Measurements from ENCODE around the gene SYVN1.

SYVN1 gene

GRCh38 chr11:65087827-65088226, 46.5 kb downstream of the SYVN1 start:
- Histone ChIP-seq H3K27ac (ENCODE audit: low read depth, low read length) (no peak overlapping the region), H3K36me3 (ENCODE audit: control insufficient read depth in 1 of 2, insufficient read depth in 2 of 2, low read length in 2 of 2) (peaks cover 22 to 46% of the 10 kb centered on the region in 2 donors), H3K9ac (ENCODE audit: low read depth in 1 of 2, low read length in 2 of 2) (no peak overlapping the region), H3K27me3 (ENCODE audit: control insufficient read depth in 1 of 2, insufficient read depth in 2 of 2, low read length in 2 of 2) (no peaks in the 10 kb centered on the region), H3K4me3 (ENCODE audit: low read depth in 1 of 2, low read length in 2 of 2) (no peak overlapping the region), H3K4me1 (ENCODE audit: control insufficient read depth in 1 of 2, insufficient read depth in 2 of 2, low read length in 2 of 2) (peaks cover 21% of the 10 kb centered on the region in 2 donors), H3K9me3 (ENCODE audit: control insufficient read depth in 1 of 2, low read length in 2 of 2) (no peaks in the 10 kb centered on the region)

GRCh38 chr11:65087216-65087615, 47.1 kb downstream of the SYVN1 start:
- Histone ChIP-seq H3K36me3 (ENCODE audit: control insufficient read depth in 1 of 2, insufficient read depth in 2 of 2, low read length in 2 of 2) (peaks cover 22 to 46% of the 10 kb centered on the region in 2 donors), H3K4me3 (ENCODE audit: low read depth in 1 of 2, low read length in 2 of 2) (no peak overlapping the region), H3K9me3 (ENCODE audit: control insufficient read depth in 1 of 2, low read length in 2 of 2) (no peaks in the 10 kb centered on the region), H3K4me1 (ENCODE audit: control insufficient read depth in 1 of 2, insufficient read depth in 2 of 2, low read length in 2 of 2) (peaks cover 22 to 25% of the 10 kb centered on the region in 2 donors), H3K27me3 (ENCODE audit: control insufficient read depth in 1 of 2, insufficient read depth in 2 of 2, low read length in 2 of 2) (no peaks in the 10 kb centered on the region), H3K9ac (ENCODE audit: low read depth in 1 of 2, low read length in 2 of 2) (no peak overlapping the region), H3K27ac (ENCODE audit: low read depth, low read length) (no peak overlapping the region)

GRCh38 chr11:65086809-65087208, 47.5 kb downstream of the SYVN1 start:
- Histone ChIP-seq H3K9ac (ENCODE audit: low read depth in 1 of 2, low read length in 2 of 2) (no peak overlapping the region), H3K4me3 (ENCODE audit: low read depth in 1 of 2, low read length in 2 of 2) (no peak overlapping the region), H3K4me1 (ENCODE audit: control insufficient read depth in 1 of 2, insufficient read depth in 2 of 2, low read length in 2 of 2) (peaks cover 22 to 25% of the 10 kb centered on the region in 2 donors), H3K9me3 (ENCODE audit: control insufficient read depth in 1 of 2, low read length in 2 of 2) (no peaks in the 10 kb centered on the region), H3K36me3 (ENCODE audit: control insufficient read depth in 1 of 2, insufficient read depth in 2 of 2, low read length in 2 of 2) (peaks cover 22 to 46% of the 10 kb centered on the region in 2 donors), H3K27ac (ENCODE audit: low read depth, low read length) (no peak overlapping the region), H3K27me3 (ENCODE audit: control insufficient read depth in 1 of 2, insufficient read depth in 2 of 2, low read length in 2 of 2) (no peaks in the 10 kb centered on the region)

DNA sequence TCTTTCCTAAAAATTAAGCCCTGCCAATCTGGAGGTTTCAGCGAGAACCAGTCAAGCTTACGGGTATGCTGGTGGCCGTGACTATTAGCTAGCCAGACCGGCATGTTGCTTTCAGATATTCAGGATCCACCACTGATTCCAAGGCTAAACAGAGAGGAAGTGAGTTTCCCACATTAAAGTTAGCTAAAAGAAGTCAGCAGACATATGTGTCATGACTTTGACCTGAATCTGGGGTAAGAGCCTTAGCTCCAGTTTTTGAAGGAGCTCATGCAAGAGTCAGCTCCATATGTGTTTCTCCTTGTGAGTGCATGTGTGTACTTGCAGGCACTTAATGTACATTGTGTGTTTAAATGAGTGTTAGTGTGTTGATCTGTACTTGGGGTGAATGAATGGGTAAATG, 48.9 kb downstream of the SYVN1 start:
- no peak overlapping the region for H3K27ac ChIP-seq (ENCODE audit: low read depth, low read length)
- H3K9ac ChIP-seq (ENCODE audit: low read depth in 1 of 2, low read length in 2 of 2) = peak overlapping the region in 1 of 2 donors; percentile 96
- peaks cover 22 to 46% of the 10 kb centered on the region in 2 donors for H3K36me3 ChIP-seq (ENCODE audit: control insufficient read depth in 1 of 2, insufficient read depth in 2 of 2, low read length in 2 of 2)
- no peak overlapping the region for H3K4me3 ChIP-seq (ENCODE audit: low read depth in 1 of 2, low read length in 2 of 2)
- no peaks in the 10 kb centered on the region for H3K9me3 ChIP-seq (ENCODE audit: control insufficient read depth in 1 of 2, low read length in 2 of 2)
- H3K4me1 ChIP-seq (ENCODE audit: control insufficient read depth in 1 of 2, insufficient read depth in 2 of 2, low read length in 2 of 2) = peaks cover 22 to 25% of the 10 kb centered on the region in 2 donors
- H3K27me3 ChIP-seq (ENCODE audit: control insufficient read depth in 1 of 2, insufficient read depth in 2 of 2, low read length in 2 of 2) = no peaks in the 10 kb centered on the region

DNA sequence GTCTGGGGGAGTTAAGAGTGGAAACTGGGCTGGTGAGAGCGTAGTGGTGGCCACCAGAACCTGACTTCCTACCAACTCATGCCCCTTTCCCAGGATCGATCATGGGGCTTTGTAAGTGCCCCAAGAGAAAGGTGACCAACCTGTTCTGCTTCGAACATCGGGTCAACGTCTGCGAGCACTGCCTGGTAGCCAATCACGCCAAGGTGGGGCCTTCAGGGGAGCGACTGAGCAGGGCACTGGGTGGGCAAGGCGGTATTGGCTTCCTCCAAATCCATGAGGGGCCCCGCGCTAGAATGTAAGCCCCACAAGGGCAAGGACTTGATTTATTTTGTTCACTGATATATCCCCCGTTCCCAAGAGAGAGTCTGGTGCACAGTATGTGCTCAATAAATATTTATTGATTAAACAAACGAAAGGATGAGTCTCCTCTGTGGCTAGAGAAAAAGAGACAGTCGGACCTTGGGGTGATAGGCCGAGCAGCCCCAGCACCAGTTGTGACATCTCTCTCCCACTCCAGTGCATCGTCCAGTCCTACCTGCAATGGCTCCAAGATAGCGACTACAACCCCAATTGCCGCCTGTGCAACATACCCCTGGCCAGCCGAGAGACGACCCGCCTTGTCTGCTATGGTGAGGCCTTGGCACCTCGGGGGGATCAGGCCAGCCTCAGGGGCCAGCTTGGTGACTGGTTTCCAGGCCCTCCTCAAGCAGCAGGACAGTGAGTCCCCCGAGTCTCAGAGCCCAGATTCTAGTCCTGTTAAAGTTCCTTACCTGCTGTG, 49.5 kb downstream of the SYVN1 start:
- H3K36me3 ChIP-seq (ENCODE audit: control insufficient read depth in 1 of 2, insufficient read depth in 2 of 2, low read length in 2 of 2) = peaks cover 22 to 48% of the 10 kb centered on the region in 2 donors
- H3K27me3 ChIP-seq (ENCODE audit: control insufficient read depth in 1 of 2, insufficient read depth in 2 of 2, low read length in 2 of 2) = no peaks in the 10 kb centered on the region
- no peaks in the 10 kb centered on the region for H3K9me3 ChIP-seq (ENCODE audit: control insufficient read depth in 1 of 2, low read length in 2 of 2)
- peak overlapping the region; percentile 97 for H3K27ac ChIP-seq (ENCODE audit: low read depth, low read length)
- H3K9ac ChIP-seq (ENCODE audit: low read depth in 1 of 2, low read length in 2 of 2) = peak overlapping the region; percentile 82 to 96
- H3K4me1 ChIP-seq (ENCODE audit: control insufficient read depth in 1 of 2, insufficient read depth in 2 of 2, low read length in 2 of 2) = peaks cover 22 to 25% of the 10 kb centered on the region in 2 donors
- H3K4me3 ChIP-seq (ENCODE audit: low read depth in 1 of 2, low read length in 2 of 2) = peak overlapping the region; percentile 85 to 99

DNA sequence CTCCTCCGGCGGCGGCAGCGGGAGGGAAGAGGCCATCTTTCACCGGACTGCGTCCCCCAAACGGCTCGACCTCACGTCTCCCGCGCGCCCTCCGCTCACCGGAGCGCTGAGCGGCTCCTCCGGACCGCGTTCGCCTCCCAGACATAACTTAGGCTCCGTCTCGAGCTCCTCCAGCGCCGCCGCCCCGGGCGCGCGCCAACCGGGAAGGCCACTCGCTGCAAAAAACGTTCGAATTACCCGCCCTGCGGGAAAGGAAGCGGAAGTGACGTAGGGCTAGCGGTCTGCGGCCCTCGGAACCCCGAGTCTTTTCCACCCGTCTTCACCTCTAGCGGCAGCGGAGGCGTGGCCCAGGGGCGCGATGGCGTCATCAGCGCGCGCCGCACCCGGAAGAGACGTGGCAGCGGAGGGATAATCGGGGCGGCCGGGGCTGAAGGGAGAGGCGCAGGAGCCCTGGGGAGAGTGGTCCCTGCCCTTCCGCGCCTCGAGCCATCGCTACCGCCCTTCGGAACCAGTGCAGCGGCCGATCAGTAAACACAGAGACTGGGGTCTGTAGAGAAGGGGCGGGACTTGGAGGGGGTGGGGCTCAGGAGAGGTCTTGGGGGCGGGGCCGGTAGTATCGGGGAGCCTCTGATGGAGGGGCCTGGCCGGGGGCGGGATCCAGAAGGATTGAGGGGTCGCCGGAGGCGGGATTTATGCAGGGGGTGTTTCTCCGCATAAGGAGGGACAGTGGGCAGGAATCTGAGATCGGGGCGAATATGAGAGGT, 50.3 kb downstream of the SYVN1 start, which contains the start of the genes CDCA5 and ZFPL1:
TSS of gene CDCA5 (minus strand) at position 207 of the 764 bp plus-strand sequence. CDS start at position 145, 62 bp downstream.
TSS of gene ZFPL1 (plus strand) at position 389 of the 764 bp plus-strand sequence. CDS start 477 bp downstream, outside the sequence.
- H3K9ac ChIP-seq (ENCODE audit: low read depth in 1 of 2, low read length in 2 of 2) = peak within 1 kb of the TSS; percentile 82 to 96
- H3K4me1 ChIP-seq (ENCODE audit: control insufficient read depth in 1 of 2, insufficient read depth in 2 of 2, low read length in 2 of 2) = peaks cover 23 to 25% of the 10 kb centered on the region in 2 donors
- H3K36me3 ChIP-seq (ENCODE audit: control insufficient read depth in 1 of 2, insufficient read depth in 2 of 2, low read length in 2 of 2) = peaks cover 22 to 40% of the 10 kb centered on the region in 2 donors
- H3K27me3 ChIP-seq (ENCODE audit: control insufficient read depth in 1 of 2, insufficient read depth in 2 of 2, low read length in 2 of 2) = no peaks in the 10 kb centered on the region
- H3K27ac ChIP-seq (ENCODE audit: low read depth, low read length) = peak within 1 kb of the TSS; percentile 97
- no peaks in the 10 kb centered on the region for H3K9me3 ChIP-seq (ENCODE audit: control insufficient read depth in 1 of 2, low read length in 2 of 2)
- H3K4me3 ChIP-seq (ENCODE audit: low read depth in 1 of 2, low read length in 2 of 2) = peak within 1 kb of the TSS; percentile 85 to 99

GRCh38 chr11:65083134-65083833, 51.0 kb downstream of the SYVN1 start:
- no peak overlapping the region for H3K27ac ChIP-seq (ENCODE audit: low read depth, low read length)
- H3K36me3 ChIP-seq (ENCODE audit: control insufficient read depth in 1 of 2, insufficient read depth in 2 of 2, low read length in 2 of 2) = peaks cover 22 to 33% of the 10 kb centered on the region in 2 donors

DNA sequence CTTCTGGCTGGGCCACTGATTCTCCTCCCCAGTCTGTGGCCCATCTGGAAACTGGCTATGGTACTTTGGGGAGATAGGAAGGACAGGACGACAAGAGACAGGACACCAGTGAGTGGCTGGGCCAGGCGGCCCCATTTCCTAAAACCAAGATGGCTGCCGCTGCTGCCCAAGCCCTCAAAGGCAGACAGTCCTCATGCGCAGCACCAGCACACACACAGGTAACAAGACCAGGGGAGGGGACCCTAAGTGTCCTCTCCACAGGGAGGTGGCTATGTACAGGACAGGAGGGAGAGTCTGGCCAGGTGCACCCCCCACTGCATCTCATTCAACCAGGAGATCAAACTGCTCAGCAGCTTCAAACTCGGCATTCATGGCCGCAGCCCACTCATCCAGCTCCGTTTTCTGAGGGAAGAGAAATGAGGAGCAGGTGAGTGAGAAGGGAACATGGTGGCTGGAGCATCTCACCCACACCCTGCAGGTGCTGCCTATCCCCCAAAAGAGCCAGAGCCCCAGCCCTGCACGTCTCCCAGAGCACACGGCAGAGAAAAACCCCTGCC, 55.5 kb downstream of the SYVN1 start:
- H3K27ac ChIP-seq (ENCODE audit: low read depth, low read length) = no peak overlapping the region
- no peaks in the 10 kb centered on the region for H3K9me3 ChIP-seq (ENCODE audit: control insufficient read depth in 1 of 2, low read length in 2 of 2)
- peaks cover 22 to 24% of the 10 kb centered on the region in 2 donors for H3K4me1 ChIP-seq (ENCODE audit: control insufficient read depth in 1 of 2, insufficient read depth in 2 of 2, low read length in 2 of 2)
- peak overlapping the region; percentile 54 for H3K9ac ChIP-seq (ENCODE audit: low read depth in 1 of 2, low read length in 2 of 2)
- peak overlapping the region in 1 of 2 donors; percentile 25 for H3K4me3 ChIP-seq (ENCODE audit: low read depth in 1 of 2, low read length in 2 of 2)
- peaks cover 0 to 3% of the 10 kb centered on the region in 2 donors for H3K36me3 ChIP-seq (ENCODE audit: control insufficient read depth in 1 of 2, insufficient read depth in 2 of 2, low read length in 2 of 2)
- no peaks in the 10 kb centered on the region for H3K27me3 ChIP-seq (ENCODE audit: control insufficient read depth in 1 of 2, insufficient read depth in 2 of 2, low read length in 2 of 2)

More at GRCh38 chr11:65083134-65083833, 51.0 kb downstream of the SYVN1 start:
- Histone ChIP-seq H3K9me3 (ENCODE audit: control insufficient read depth in 1 of 2, low read length in 2 of 2) (no peaks in the 10 kb centered on the region), H3K9ac (ENCODE audit: low read depth in 1 of 2, low read length in 2 of 2) (peak overlapping the region; percentile 35 to 96), H3K4me3 (ENCODE audit: low read depth in 1 of 2, low read length in 2 of 2) (peak overlapping the region; percentile 85 to 99), H3K4me1 (ENCODE audit: control insufficient read depth in 1 of 2, insufficient read depth in 2 of 2, low read length in 2 of 2) (peaks cover 30% of the 10 kb centered on the region in 2 donors), H3K27me3 (ENCODE audit: control insufficient read depth in 1 of 2, insufficient read depth in 2 of 2, low read length in 2 of 2) (no peaks in the 10 kb centered on the region)

GRCh38 chr11:65078151-65078550, 56.2 kb downstream of the SYVN1 start:
- Histone ChIP-seq H3K36me3 (ENCODE audit: control insufficient read depth in 1 of 2, insufficient read depth in 2 of 2, low read length in 2 of 2) (peaks cover 0 to 3% of the 10 kb centered on the region in 2 donors), H3K27ac (ENCODE audit: low read depth, low read length) (no peak overlapping the region), H3K4me1 (ENCODE audit: control insufficient read depth in 1 of 2, insufficient read depth in 2 of 2, low read length in 2 of 2) (peaks cover 16 to 19% of the 10 kb centered on the region in 2 donors), H3K4me3 (ENCODE audit: low read depth in 1 of 2, low read length in 2 of 2) (peak overlapping the region in 1 of 2 donors; percentile 25), H3K9ac (ENCODE audit: low read depth in 1 of 2, low read length in 2 of 2) (peak overlapping the region; percentile 54), H3K27me3 (ENCODE audit: control insufficient read depth in 1 of 2, insufficient read depth in 2 of 2, low read length in 2 of 2) (no peaks in the 10 kb centered on the region), H3K9me3 (ENCODE audit: control insufficient read depth in 1 of 2, low read length in 2 of 2) (no peaks in the 10 kb centered on the region)
